ENCODE data around the gene PPP1R9A.

The PPP1R9A gene

GRCh38 chr7:95102662-95103061 is 195.3 kb downstream of the PPP1R9A start:
- DNase-seq = no peak

GRCh38 chr7:95104739-95105138 is 197.3 kb downstream of the PPP1R9A start:
- no peak for DNase-seq

DNA sequence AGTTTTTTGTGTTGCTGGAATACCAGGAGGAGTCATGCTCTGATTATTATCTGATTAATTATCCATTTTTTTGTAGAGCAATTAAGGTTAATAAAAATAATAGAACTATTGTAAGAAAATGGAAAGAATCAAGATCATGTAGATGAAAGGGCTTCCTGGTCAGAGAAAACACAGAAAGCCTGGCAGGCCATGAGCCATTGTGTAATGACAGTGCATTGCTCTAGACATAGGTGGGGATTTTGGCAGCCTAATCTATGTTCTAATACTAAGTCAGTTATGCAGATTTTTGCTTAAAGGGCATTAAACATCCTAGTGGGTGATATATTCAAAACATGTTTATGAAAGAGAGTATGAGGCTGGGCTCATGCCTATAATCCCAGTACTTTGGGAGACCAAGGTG is 198.2 kb downstream of the PPP1R9A start:
- no peak for DNase-seq

- no peak for DNase-seq
Observed at GRCh38 chr7:95106401-95106800, 199.0 kb downstream of the PPP1R9A start.

GRCh38 chr7:95110707-95111106 is 203.3 kb downstream of the PPP1R9A start:
- no peak for DNase-seq

DNA sequence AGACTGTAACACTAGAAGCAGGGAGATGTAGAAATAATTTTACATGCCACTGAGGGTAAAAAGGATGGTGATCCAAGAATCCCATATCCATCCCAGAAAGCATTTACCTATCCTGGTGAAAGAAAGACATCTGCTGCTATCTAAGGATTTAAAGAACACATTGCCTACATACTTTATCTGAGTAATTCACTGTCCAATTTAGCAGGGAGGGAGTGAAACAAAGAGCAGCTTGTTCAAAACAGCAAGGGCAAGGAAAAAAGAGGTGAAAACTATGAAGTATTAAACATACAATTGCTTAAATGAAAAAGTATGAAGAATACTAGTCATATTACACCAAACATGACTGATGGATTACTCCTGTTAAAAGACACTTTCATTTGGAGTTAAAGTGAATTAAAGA is 206.2 kb downstream of the PPP1R9A start:
- DNase-seq = no peak

DNA sequence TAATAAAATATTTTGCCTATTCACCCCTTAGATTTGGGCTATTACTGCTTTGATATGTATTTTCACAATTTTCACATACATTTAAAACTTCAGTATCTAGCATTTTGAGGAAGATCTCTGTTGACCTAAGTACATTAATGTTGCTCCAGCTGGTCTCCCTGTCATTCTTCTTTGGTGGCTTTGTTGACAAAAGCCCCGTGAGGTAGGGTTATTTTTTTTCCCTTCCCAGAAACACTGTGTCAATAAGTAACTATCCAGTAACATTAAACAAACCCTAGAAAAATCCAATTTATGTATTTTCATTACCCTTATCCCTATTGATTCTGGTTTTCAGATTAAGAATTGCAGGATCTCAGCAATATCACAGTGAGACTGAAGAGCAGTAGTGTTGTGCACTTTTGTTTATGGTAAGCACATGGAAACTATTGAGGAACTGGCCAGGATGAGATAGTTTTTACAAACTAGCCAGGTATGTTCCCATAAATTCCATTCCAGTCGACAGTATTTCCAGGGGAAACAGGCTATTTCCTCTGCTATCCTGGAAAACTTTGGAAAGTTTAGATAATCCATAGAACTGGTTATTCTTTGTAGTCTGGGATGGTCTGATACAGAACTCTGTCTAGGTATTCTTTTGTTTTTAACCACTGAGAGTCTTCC is 218.8 kb downstream of the PPP1R9A start:
- no peak for DNase-seq

- no peak for DNase-seq
Observed at GRCh38 chr7:95132500-95132899, 225.1 kb downstream of the PPP1R9A start.

GRCh38 chr7:95139922-95140321 is 232.5 kb downstream of the PPP1R9A start:
- DNase-seq = no peak

DNA sequence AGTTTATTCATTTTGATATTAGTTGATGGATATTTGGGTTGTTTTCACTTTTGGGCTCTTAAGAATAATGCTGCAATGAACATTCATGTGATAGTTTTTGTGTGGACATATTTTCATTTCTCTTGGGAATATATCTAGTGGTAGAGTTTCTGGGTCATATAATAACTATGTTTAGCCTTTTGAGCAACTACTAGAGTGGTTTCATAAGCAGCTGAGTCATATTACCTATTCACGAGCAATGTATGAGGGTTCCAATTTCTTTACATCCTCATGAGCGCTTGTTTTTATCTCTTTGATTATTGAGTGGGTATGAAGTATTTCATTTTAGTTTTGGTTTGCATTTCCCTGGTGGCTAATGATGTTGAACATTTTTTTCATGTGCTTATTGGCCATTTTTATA is 234.4 kb downstream of the PPP1R9A start:
- DNase-seq = no peak

DNA sequence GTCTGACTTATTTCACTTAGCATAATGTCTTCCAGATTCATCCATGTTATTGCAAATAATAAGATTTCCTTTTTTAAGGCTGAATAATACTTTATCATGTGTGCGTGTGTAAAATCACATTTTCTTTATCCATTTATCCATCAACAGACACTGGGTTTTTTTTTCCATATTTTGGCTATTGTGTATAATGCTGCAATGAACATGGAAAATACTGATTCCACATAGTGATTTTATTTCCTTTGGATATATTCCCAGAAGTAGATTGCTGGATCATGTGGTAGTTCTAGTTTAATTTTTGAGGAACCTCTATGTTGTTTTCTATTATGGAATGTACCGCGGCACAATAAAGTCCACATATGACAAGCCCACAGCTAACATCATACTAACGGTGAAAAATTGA is 236.9 kb downstream of the PPP1R9A start:
- DNase-seq = no peak

DNA sequence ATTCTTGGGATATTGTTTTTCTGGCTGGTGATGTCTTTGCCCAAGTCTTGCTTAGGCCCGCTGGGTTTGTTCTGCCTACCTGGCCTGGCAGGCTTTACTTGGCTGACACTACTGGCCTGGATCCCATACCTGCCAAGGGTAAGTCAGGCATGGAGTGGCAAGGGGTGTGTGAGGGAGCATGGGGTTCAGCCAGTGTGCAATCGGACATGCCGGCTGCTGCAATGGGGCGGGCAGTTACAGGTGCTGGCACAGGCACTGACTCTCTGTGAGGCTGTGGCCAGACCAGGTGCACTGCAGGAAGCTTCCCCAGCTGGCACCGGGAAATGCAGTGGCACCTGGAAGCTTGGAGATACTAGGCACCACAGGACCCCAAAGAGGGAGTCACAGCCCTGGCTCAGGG is 248.6 kb downstream of the PPP1R9A start:
- DNase-seq = no peak

GRCh38 chr7:95157381-95157780 is 250.0 kb downstream of the PPP1R9A start:
- no peak for DNase-seq

- no peak for DNase-seq
Observed at GRCh38 chr7:95169678-95170077, 262.3 kb downstream of the PPP1R9A start.

GRCh38 chr7:95172420-95172819 is 265.0 kb downstream of the PPP1R9A start:
- no peak for DNase-seq

GRCh38 chr7:95190515-95190914 is 283.1 kb downstream of the PPP1R9A start:
- DNase-seq = no peak

DNA sequence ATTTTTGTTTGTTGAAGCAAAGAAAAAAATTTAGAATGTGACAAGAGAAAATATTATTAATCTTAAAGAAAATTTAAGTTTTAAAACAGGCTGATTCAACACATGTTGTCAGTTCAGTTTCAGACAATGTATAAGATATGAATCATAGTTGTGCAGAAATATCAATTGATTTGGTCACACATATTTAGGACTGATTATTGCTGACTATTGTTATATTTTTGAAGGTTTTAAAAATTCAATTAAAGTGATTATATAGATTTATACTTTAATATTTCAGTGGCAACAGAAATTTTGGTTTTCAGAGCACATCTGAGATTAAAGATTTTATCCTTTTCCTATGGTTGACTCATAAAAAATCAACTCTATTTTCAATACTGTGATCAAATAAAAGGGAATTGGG is 284.4 kb downstream of the PPP1R9A start:
- no peak for DNase-seq

DNA sequence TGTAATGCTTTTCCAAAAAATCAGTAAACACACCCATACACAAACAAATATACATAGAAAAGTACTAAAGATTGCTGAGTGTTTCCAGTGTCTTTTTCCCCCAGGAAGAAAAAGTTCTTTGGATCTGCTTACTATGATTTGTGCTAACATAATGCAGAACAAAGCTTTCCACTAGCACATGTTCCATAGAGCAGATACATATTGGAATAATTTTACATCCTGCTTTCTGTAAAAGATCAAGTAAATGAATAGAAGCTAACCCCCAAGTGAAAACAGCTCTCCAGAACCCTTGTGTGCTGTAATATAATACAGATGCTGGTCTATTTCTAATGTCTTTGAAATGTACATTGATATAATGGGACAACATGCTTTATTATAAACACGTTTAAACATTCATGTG is 291.5 kb downstream of the PPP1R9A start:
- no peak for DNase-seq

GRCh38 chr7:95199779-95200558 is 292.6 kb downstream of the PPP1R9A start:
- peak; percentile 31 for DNase-seq

- DNase-seq = no peak
Observed at GRCh38 chr7:95200741-95201140, 293.3 kb downstream of the PPP1R9A start.

DNA sequence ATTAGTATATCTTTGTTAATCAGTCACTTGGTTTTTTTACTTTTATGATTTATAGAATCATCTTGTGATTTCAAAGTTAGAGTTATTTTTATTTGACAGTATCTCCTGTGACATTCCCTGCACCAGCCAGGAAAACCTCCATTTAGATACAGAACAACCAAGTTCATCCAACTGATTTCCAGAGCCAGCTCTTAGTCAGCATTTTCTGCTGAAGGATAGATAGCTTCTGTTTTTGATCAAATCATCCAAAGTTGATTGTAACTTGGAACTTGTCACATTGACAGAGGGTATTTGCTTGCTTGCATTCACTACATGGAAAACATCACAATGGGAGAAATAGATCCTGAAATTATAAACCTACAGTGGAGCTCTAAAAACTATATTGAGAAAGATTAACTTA is 294.3 kb downstream of the PPP1R9A start:
- no peak for DNase-seq

GRCh38 chr7:95204618-95205017 is 297.2 kb downstream of the PPP1R9A start:
- DNase-seq = no peak

GRCh38 chr7:95205665-95206225 is 298.4 kb downstream of the PPP1R9A start:
- DNase-seq = no peak

GRCh38 chr7:95209276-95209675 is 301.9 kb downstream of the PPP1R9A start:
- DNase-seq = no peak

Data from NCI-H1105 (cell line).